Mesenchymal stem cell (in vitro differentiated cells and primary cell): ENCODE results near the gene LIPN.

Experiments used
- DNase-seq: peaks from one replicate; pipeline ENCODE4 v3.0.0-alpha.2; 2013
- H2AFZ ChIP-seq: one replicate; pipeline ENCODE4 v1.6.1; 2013; ENCODE audit warnings: low read depth, mild to moderate bottlenecking, control low read depth, inconsistent platforms, low read length, moderate library complexity
- H2AK5ac ChIP-seq: 2 replicates; pipeline ENCODE4 v1.6.1; 2013; ENCODE audit warnings: low read length, moderate library complexity, mild to moderate bottlenecking, inconsistent platforms; ENCODE audit not compliant: severe bottlenecking
- H2BK120ac ChIP-seq: one replicate; pipeline ENCODE4 v1.6.1; 2013; ENCODE audit warnings: low read depth, mild to moderate bottlenecking, inconsistent platforms, low read length, moderate library complexity
- H2BK12ac ChIP-seq, 2 experiments: one replicate each; pipeline ENCODE4 v1.6.1; 2013; ENCODE audit warnings: inconsistent platforms in 2 of 2, low read length in 2 of 2, mild to moderate bottlenecking in 2 of 2, moderate library complexity in 2 of 2, control low read depth in 1 of 2
- H2BK15ac ChIP-seq: one replicate; pipeline ENCODE4 v1.6.1; 2013; ENCODE audit warnings: mild to moderate bottlenecking, low read depth, inconsistent platforms; ENCODE audit not compliant: poor library complexity, severe bottlenecking
- H2BK5ac ChIP-seq: 2 replicates; pipeline ENCODE4 v1.6.1; 2013; ENCODE audit warnings: low read depth, mild to moderate bottlenecking, low read length, control low read depth, inconsistent platforms; ENCODE audit not compliant: poor library complexity, severe bottlenecking
- H3K14ac ChIP-seq, 2 experiments: one replicate each; pipeline ENCODE4 v1.6.1; 2013; ENCODE audit warnings: inconsistent platforms in 2 of 2, low read length in 2 of 2, control low read depth in 1 of 2, mild to moderate bottlenecking in 1 of 2, moderate library complexity in 1 of 2
- H3K18ac ChIP-seq, 2 experiments: one replicate each; pipeline ENCODE4 v1.6.1; 2013; ENCODE audit warnings: inconsistent platforms in 2 of 2, low read length in 2 of 2, control low read depth in 1 of 2, low read depth in 1 of 2, mild to moderate bottlenecking in 1 of 2
- H3K23ac ChIP-seq, 2 experiments: one replicate each; pipeline ENCODE4 v1.6.1; 2013; ENCODE audit warnings: inconsistent platforms in 2 of 2, low read length in 2 of 2, mild to moderate bottlenecking in 2 of 2, moderate library complexity in 2 of 2, control low read depth in 1 of 2
- H3K27ac ChIP-seq: 2 replicates; pipeline ENCODE4 v1.5.1; 2013; ENCODE audit warnings: mild to moderate bottlenecking, moderate library complexity, low read length, control low read depth, inconsistent platforms; ENCODE audit not compliant: poor library complexity, severe bottlenecking
- H3K27me3 ChIP-seq, 2 experiments: 2 replicates each; pipeline versions ENCODE4 v1.6.1 to v1.7.0; 2013; ENCODE audit warnings: low read length in 2 of 2, mild to moderate bottlenecking in 2 of 2, moderate library complexity in 2 of 2, control low read depth in 1 of 2, inconsistent platforms in 1 of 2; ENCODE audit not compliant: control insufficient read depth in 1 of 2, insufficient read depth in 1 of 2
- H3K36me3 ChIP-seq, 2 experiments: 2 replicates each; pipeline versions ENCODE4 v1.6.1 to v1.7.0; 2013; ENCODE audit warnings: low read length in 2 of 2, control low read depth in 1 of 2, inconsistent platforms in 1 of 2, low read depth in 1 of 2, mild to moderate bottlenecking in 1 of 2; ENCODE audit not compliant: insufficient read depth in 2 of 2, control insufficient read depth in 1 of 2
- H3K4ac ChIP-seq, 2 experiments: one replicate each; pipeline ENCODE4 v1.6.1; 2013; ENCODE audit warnings: inconsistent platforms in 2 of 2, low read length in 2 of 2, mild to moderate bottlenecking in 2 of 2, moderate library complexity in 2 of 2, control low read depth in 1 of 2, low read depth in 1 of 2
- H3K4me1 ChIP-seq: 2 replicates; pipeline ENCODE4 v1.6.1; 2013; ENCODE audit warnings: low read depth, low read length, control low read depth; ENCODE audit not compliant: control insufficient read depth, insufficient read depth
- H3K4me2 ChIP-seq: 2 replicates; pipeline ENCODE4 v1.6.1; 2013; ENCODE audit warnings: low read length, mild to moderate bottlenecking, inconsistent platforms; ENCODE audit not compliant: poor library complexity, severe bottlenecking
- H3K4me3 ChIP-seq, 2 experiments: 2 replicates each; pipeline versions ENCODE4 v1.5.1 to v1.7.0; 2013; ENCODE audit warnings: low read length in 2 of 2, mild to moderate bottlenecking in 2 of 2, control low read depth in 1 of 2, low read depth in 1 of 2; ENCODE audit not compliant: insufficient read depth in 1 of 2
- H3K79me1 ChIP-seq: replicated peaks from 2 replicates; pipeline ENCODE4 v1.6.1; 2013; ENCODE audit warnings: mild to moderate bottlenecking, control low read depth, low read length, inconsistent platforms; ENCODE audit not compliant: poor library complexity, severe bottlenecking
- H3K9ac ChIP-seq: 2 replicates; pipeline ENCODE4 v1.7.0; 2013; ENCODE audit warnings: mild to moderate bottlenecking, low read length, moderate library complexity
- H3K9me3 ChIP-seq: 2 replicates; pipeline ENCODE4 v1.7.0; 2013; ENCODE audit warnings: mild to moderate bottlenecking, low read length; ENCODE audit not compliant: control insufficient read depth
- H4K8ac ChIP-seq: one replicate; pipeline ENCODE4 v1.6.1; 2013; ENCODE audit warnings: inconsistent platforms, mild to moderate bottlenecking, low read length, moderate library complexity
- H4K91ac ChIP-seq: one replicate; pipeline ENCODE4 v1.6.1; 2013; ENCODE audit warnings: mild to moderate bottlenecking, low read length, inconsistent platforms
- WGBS: methylation state at CpG from one replicate; pipeline ENCODE4 v1.1.7; 2013; ENCODE audit warnings: mixed read lengths; 5-methylcytosine and 5-hydroxymethylcytosine counted together

Gene LIPN

DNA sequence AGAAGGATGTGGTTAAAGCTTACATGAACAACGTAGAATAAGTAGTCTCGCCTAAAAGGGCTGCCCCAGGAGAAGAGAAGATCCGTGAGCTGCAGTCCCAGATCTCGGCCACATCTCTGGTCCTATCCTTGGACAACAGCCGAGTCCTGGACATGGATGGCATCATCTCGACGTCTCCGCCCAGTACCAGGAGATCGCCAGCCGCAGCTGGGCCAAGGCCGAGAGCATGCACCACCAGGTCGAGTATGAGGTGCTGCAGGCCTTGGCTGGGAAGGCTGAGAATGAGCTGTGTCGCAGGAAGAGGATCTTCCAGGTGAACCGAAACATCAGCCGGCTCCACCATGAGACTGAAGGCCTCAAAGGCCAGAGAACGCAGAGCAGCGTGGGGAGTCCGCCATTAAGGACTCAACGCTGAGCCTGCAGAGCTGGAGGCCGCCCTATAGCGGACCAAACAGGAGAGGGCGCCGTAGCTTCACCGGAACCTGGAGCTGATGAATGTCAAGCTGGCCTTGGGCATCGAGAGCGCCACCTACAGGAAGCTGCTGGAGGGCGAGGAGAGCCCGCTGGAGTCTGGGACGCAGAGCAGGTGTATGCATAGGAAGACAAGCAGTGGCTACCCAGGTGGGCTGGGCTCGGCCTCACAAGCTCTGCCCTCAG is 31.6 kb upstream of the LIPN start:
- WGBS: 58% methylated on average over 30 of the region's 30 CpGs

DNA sequence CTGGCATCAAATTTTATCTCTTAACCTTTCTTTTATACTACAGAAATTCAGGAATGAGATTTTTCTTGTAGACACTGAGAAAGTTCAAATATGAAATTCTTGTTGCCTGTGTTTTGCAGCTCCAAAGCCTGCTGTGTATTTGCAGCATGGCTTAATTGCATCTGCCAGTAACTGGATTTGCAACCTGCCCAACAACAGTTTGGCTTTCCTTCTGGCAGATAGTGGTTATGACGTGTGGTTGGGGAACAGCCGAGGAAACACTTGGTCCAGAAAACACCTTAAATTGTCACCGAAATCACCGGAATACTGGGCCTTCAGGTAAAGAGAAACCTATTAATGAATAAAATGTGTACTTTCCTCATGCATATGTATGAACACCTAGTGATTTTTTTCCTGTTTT is 29.0 kb upstream of the LIPN start:
- H3K23ac ChIP-seq: no peak overlapping the region
- no peak overlapping the region for H3K9ac ChIP-seq
- no peak overlapping the region for H3K14ac ChIP-seq
- no peak overlapping the region for H2AFZ ChIP-seq
- no peak overlapping the region for H4K8ac ChIP-seq
- H4K91ac ChIP-seq: no peak overlapping the region
- H3K9me3 ChIP-seq: no peaks in the 10 kb centered on the region
- H3K27me3 ChIP-seq: peaks cover 0 to 13% of the 10 kb centered on the region in 2 experiments
- H2BK5ac ChIP-seq: no peak overlapping the region
- H2BK12ac ChIP-seq: no peak overlapping the region
- no peaks in the 10 kb centered on the region for H3K79me1 ChIP-seq
- no peak overlapping the region for H3K18ac ChIP-seq
- DNase-seq: no peak
- no peak overlapping the region for H3K4me3 ChIP-seq
- no peak overlapping the region for H2BK120ac ChIP-seq
- H3K4ac ChIP-seq: no peak overlapping the region
- H3K27ac ChIP-seq: no peak overlapping the region
- no peak overlapping the region for H2BK15ac ChIP-seq
- H3K4me2 ChIP-seq: no peak overlapping the region
- H3K36me3 ChIP-seq: no peaks in the 10 kb centered on the region
- peaks cover 3% of the 10 kb centered on the region for H3K4me1 ChIP-seq
- WGBS: 92% methylated on average over 2 of the region's 4 CpGs
- H2AK5ac ChIP-seq: no peak overlapping the region

More for the DNA sequence above, 31.6 kb upstream of the LIPN start:
- Histone ChIP-seq H3K23ac (no peak overlapping the region), H3K18ac (no peak overlapping the region), H3K27ac (no peak overlapping the region), H2BK15ac (no peak overlapping the region), H2BK5ac (no peak overlapping the region), H3K14ac (no peak overlapping the region), H3K9ac (no peak overlapping the region), H4K91ac (no peak overlapping the region), H3K4ac (no peak overlapping the region), H3K4me1 (peaks cover 2% of the 10 kb centered on the region), H2BK12ac (no peak overlapping the region), H2AK5ac (no peak overlapping the region), H3K36me3 (no peaks in the 10 kb centered on the region), H3K4me3 (no peak overlapping the region), H2AFZ (no peak overlapping the region), H2BK120ac (no peak overlapping the region), H3K9me3 (no peaks in the 10 kb centered on the region), H3K27me3 (peaks cover 0 to 13% of the 10 kb centered on the region in 2 experiments), H4K8ac (no peak overlapping the region), H3K79me1 (no peaks in the 10 kb centered on the region), H3K4me2 (no peak overlapping the region)
- DNase-seq: no peak

- no peak overlapping the region for H3K23ac ChIP-seq
- H2AFZ ChIP-seq: no peak overlapping the region
- no peak overlapping the region for H3K4me2 ChIP-seq
- DNase-seq: no peak
- H2BK15ac ChIP-seq: no peak overlapping the region
- H3K18ac ChIP-seq: no peak overlapping the region
- H3K4ac ChIP-seq: no peak overlapping the region
- H3K9ac ChIP-seq: no peak overlapping the region
- no peak overlapping the region for H2BK5ac ChIP-seq
- H3K27ac ChIP-seq: no peak overlapping the region
- no peak overlapping the region for H2BK120ac ChIP-seq
- H3K79me1 ChIP-seq: no peaks in the 10 kb centered on the region
- no peak overlapping the region for H3K14ac ChIP-seq
- H2BK12ac ChIP-seq: no peak overlapping the region
- H4K8ac ChIP-seq: no peak overlapping the region
- no peak overlapping the region for H3K4me3 ChIP-seq
- peaks cover 0 to 13% of the 10 kb centered on the region in 2 experiments for H3K27me3 ChIP-seq
- no peak overlapping the region for H4K91ac ChIP-seq
- H2AK5ac ChIP-seq: no peak overlapping the region
- peaks cover 3% of the 10 kb centered on the region for H3K4me1 ChIP-seq
- no peaks in the 10 kb centered on the region for H3K9me3 ChIP-seq
- 72% methylated on average over 6 of the region's 6 CpGs for WGBS
- no peaks in the 10 kb centered on the region for H3K36me3 ChIP-seq
Observed at GRCh38 chr10:88731296-88731695, 28.5 kb upstream of the LIPN start.

- no peaks in the 10 kb centered on the region for H3K36me3 ChIP-seq
- H3K4me1 ChIP-seq: peaks cover 3% of the 10 kb centered on the region
- H3K23ac ChIP-seq: no peak overlapping the region
- no peak overlapping the region for H2AFZ ChIP-seq
- no peak overlapping the region for H3K4me2 ChIP-seq
- H2BK5ac ChIP-seq: no peak overlapping the region
- WGBS: 83% methylated on average over 2 of the region's 2 CpGs
- H3K79me1 ChIP-seq: no peaks in the 10 kb centered on the region
- no peak overlapping the region for H2BK120ac ChIP-seq
- no peak overlapping the region for H3K9ac ChIP-seq
- no peak overlapping the region for H2BK12ac ChIP-seq
- H3K27ac ChIP-seq: no peak overlapping the region
- H3K14ac ChIP-seq: no peak overlapping the region
- H3K4ac ChIP-seq: no peak overlapping the region
- H3K4me3 ChIP-seq: no peak overlapping the region
- H3K27me3 ChIP-seq: no peaks in the 10 kb centered on the region
- H4K91ac ChIP-seq: no peak overlapping the region
- no peaks in the 10 kb centered on the region for H3K9me3 ChIP-seq
- no peak overlapping the region for H2BK15ac ChIP-seq
- H4K8ac ChIP-seq: no peak overlapping the region
- no peak overlapping the region for H3K18ac ChIP-seq
- DNase-seq: no peak
- no peak overlapping the region for H2AK5ac ChIP-seq
Observed at GRCh38 chr10:88733215-88733614, 26.6 kb upstream of the LIPN start.
